Right lobe of liver (tissue), 4 donors: Measurements from ENCODE around the gene RPEL1.

Experiments used
- POLR2A ChIP-seq: fragments of 450-650 bp; IDR thresholded peaks from one replicate; pipeline ENCODE4 v1.6.1; 2017; ENCODE audit warnings: antibody characterized with exemption, mild to moderate bottlenecking
- TF ChIP-seq, protein P1 (sequence below), 4 donors: fragments of 200-600 bp in 3 of 4; fragments of 450-650 bp in 1 of 4; IDR thresholded peaks; one replicate each; pipeline versions ENCODE4 v1.5.1 to v1.8.0; 2016 to 2022; ENCODE audit warnings: antibody characterized with exemption in 4 of 4, mild to moderate bottlenecking in 2 of 4
- donor health status: DM: no; HTN: no; CAD: no.
- donor health status: DM: no; HTN: no; CAD: no.
- donor health status: DM: no; HTN: yes; CAD: no.

GRCh38 chr10:103231047-103231551, 14.6 kb upstream of the RPEL1 start:
- TF ChIP-seq, protein P1, sequence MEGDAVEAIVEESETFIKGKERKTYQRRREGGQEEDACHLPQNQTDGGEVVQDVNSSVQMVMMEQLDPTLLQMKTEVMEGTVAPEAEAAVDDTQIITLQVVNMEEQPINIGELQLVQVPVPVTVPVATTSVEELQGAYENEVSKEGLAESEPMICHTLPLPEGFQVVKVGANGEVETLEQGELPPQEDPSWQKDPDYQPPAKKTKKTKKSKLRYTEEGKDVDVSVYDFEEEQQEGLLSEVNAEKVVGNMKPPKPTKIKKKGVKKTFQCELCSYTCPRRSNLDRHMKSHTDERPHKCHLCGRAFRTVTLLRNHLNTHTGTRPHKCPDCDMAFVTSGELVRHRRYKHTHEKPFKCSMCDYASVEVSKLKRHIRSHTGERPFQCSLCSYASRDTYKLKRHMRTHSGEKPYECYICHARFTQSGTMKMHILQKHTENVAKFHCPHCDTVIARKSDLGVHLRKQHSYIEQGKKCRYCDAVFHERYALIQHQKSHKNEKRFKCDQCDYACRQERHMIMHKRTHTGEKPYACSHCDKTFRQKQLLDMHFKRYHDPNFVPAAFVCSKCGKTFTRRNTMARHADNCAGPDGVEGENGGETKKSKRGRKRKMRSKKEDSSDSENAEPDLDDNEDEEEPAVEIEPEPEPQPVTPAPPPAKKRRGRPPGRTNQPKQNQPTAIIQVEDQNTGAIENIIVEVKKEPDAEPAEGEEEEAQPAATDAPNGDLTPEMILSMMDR (IDR thresholded peaks at IDR 0.05) = no peak
- TF ChIP-seq POLR2A = no peak
